ENCODE measurements around the gene GAA. TPM values are rescaled to one million over a fixed set of nuclear protein-coding genes. Genes with fewer than 3 reads are reported as not detected.
A peak's percentile ranks its signal among the peaks of the same experiment; 100 is the strongest.

Gene GAA
- total and polyA plus RNA-seq, 2 of the 13 experiments (the other 11 are each of a cell fraction or from before 2014, with no cell fraction given), result 21.6 to 36.4 TPM

- TF ChIP-seq CENPT (CRISPR knock-in tag; IDR thresholded peaks at IDR 0.05; ENCODE audit: low read depth) (no peak), ZBTB2 (CRISPR knock-in tag; IDR thresholded peaks at IDR 0.05; ENCODE audit: low read depth) (no peak), MBNL3 (CRISPR knock-in tag; conservative IDR thresholded peaks at IDR 0.05) (no peak), PATZ1 (CRISPR knock-in tag; IDR thresholded peaks at IDR 0.05) (peak; percentile 90), ATF5 (CRISPR knock-in tag; IDR thresholded peaks at IDR 0.05; ENCODE audit: low read depth) (no peak), ZNF362 (CRISPR knock-in tag; IDR thresholded peaks at IDR 0.05; ENCODE audit: borderline replicate concordance) (no peak), SRF (IDR thresholded peaks at IDR 0.05; ENCODE audit: low read depth, low read length) (no peak), ZBED4 (CRISPR knock-in tag; IDR thresholded peaks at IDR 0.05; ENCODE audit: borderline replicate concordance) (0 out of 2 replicates have a peak, but pooled peaks have one; percentile 13), MIER2 (CRISPR knock-in tag; IDR thresholded peaks at IDR 0.05) (0 out of 2 replicates have a peak, but pooled peaks have one; percentile 14), ZHX1 (CRISPR knock-in tag; IDR thresholded peaks at IDR 0.05; ENCODE audit: low read depth) (no peak), ZNF782 (CRISPR knock-in tag; IDR thresholded peaks at IDR 0.05; ENCODE audit: borderline replicate concordance) (no peak), ESRRA (CRISPR knock-in tag; IDR thresholded peaks at IDR 0.05; ENCODE audit: low read depth) (0 out of 2 replicates have a peak, but pooled peaks have one; percentile 31), ZNF331 (CRISPR knock-in tag; IDR thresholded peaks at IDR 0.05) (0 out of 2 replicates have a peak, but pooled peaks have one; percentile 3), SCMH1 (CRISPR knock-in tag; IDR thresholded peaks at IDR 0.05; ENCODE audit: borderline replicate concordance) (no peak)
Measured at GRCh38 chr17:80068301-80069222, 32.8 kb upstream of the GAA start (continued).

Measured in HepG2 (cell line).